GM20000 (cell line): Measurements from ENCODE around the gene CASP6.
A peak's percentile ranks its signal among the peaks of the same experiment; 100 is the strongest.

Experiments
- DNase-seq: peaks from one replicate; pipeline ENCODE4 v3.0.0; 2012; ENCODE audit warnings: low spot score
- TF ChIP-seq, protein P1 (sequence below): IDR thresholded peaks from 2 replicates; pipeline ENCODE4 v1.5.1; 2012; ENCODE audit warnings: mild to moderate bottlenecking, control low read depth; ENCODE audit errors: extremely low read depth, missing control alignments

Gene CASP6

DNA sequence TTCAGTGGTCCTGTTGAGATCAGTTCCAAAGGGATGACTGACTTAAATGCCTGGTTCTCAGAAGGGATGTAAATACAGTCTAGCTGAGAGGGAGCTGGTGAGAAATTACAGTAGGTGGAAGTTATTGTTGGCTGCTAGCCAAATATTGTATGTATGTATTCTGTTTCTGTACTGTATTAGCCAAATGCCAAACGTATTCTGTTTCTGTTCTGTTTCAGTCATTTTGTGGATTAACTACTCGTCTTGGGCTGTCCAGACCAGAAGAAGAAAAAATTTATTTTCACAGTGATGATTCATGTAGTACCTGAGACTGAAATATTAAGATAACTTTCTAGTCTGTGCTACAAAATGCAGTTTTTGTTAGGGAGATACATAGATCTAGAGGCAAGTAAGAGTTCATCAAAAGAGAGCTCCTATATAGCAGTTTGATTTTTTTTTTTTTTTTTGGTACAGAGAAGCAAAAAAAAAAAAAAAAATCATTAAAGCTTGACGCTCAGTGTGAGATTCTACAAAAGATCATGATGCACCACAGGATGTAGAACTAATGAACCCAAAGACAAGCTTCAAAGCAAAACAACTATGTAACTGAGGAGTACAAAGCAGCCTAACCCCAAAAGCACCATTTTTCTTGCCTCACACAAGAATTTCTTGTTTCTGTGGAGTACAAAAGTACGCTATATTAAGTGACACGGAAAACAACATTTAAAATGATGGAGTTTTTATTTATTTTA lies 54.8 kb downstream of the CASP6 start:
- TF ChIP-seq, protein P1, sequence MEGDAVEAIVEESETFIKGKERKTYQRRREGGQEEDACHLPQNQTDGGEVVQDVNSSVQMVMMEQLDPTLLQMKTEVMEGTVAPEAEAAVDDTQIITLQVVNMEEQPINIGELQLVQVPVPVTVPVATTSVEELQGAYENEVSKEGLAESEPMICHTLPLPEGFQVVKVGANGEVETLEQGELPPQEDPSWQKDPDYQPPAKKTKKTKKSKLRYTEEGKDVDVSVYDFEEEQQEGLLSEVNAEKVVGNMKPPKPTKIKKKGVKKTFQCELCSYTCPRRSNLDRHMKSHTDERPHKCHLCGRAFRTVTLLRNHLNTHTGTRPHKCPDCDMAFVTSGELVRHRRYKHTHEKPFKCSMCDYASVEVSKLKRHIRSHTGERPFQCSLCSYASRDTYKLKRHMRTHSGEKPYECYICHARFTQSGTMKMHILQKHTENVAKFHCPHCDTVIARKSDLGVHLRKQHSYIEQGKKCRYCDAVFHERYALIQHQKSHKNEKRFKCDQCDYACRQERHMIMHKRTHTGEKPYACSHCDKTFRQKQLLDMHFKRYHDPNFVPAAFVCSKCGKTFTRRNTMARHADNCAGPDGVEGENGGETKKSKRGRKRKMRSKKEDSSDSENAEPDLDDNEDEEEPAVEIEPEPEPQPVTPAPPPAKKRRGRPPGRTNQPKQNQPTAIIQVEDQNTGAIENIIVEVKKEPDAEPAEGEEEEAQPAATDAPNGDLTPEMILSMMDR, result no peak
- peak; percentile 27 for DNase-seq

DNA sequence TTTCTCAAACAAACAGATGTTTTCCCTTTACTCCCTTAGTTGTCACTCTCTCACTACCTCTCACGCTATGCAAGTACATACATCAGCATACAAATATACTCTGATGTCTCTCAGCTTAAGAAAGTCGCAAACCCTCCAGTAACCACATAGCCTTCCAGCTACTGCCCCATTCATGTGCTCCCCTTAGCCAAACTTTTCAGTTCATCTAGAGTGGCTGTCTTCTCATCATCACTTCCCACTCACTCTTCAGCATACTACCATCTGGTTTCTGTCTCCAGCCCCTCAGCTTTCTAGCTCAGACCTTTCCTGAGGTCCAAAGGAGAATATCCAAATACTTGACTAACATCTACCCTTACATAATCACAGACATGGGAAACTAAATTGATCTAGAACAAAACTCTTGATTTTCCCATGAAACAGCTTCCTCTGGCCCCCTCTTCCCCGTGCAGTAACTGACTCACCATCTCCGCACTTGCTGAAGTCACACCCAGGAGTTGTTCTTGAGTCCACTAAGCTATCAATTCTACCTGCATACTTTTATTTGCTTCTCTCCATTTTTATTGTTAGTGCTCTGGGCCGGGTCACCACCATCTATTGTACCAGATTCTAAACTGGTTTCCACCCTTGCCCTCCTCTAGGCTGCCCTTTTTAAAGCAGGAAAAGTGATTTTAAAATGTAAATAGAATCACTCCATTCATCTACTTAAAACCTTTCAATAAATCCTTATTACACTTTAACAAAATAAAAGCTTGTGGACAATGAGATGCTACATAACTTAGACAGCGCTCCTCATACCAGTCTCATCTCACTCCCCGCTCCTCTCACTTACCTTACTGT lies 57.2 kb downstream of the CASP6 start:
- TF ChIP-seq, protein P1, result no peak
- DNase-seq, result no peak

DNA sequence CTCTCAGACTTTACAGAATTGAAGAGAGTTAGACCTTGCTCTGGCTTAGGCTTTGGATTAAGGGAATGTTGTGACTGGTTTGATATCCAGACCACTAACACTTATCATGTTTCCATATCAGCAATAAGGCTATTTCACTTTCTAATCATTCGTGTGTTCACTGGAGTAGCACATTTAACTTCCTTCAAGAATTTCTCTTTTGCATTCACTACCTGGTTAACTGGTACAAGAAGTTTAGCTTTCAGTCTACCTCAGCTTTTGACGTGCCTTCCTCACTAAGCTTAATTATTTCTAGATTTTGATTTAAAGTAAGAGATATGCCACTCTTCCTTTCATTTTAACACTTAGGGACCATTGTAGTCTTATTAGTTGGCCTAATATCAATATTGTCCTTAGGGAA lies 62.6 kb downstream of the CASP6 start:
- DNase-seq, result no peak
- TF ChIP-seq, protein P1, result no peak
